22Rv1 (cell line): ENCODE measurements around the gene GAPVD1.

Experiments
- H3K27ac ChIP-seq: fragments of 450-650 bp; 2 replicates; pipeline ENCODE4 v1.5.1; 2017
- CTCF ChIP-seq: fragments of 450-650 bp; IDR thresholded peaks from 2 replicates; pipeline ENCODE4 v1.5.1; 2017; ENCODE audit warnings: mild to moderate bottlenecking
- ZFX ChIP-seq: fragments of 450-650 bp; IDR thresholded peaks from 2 replicates; pipeline ENCODE4 v1.6.1; 2017; ENCODE audit warnings: antibody characterized with exemption, borderline replicate concordance

GAPVD1 gene

DNA sequence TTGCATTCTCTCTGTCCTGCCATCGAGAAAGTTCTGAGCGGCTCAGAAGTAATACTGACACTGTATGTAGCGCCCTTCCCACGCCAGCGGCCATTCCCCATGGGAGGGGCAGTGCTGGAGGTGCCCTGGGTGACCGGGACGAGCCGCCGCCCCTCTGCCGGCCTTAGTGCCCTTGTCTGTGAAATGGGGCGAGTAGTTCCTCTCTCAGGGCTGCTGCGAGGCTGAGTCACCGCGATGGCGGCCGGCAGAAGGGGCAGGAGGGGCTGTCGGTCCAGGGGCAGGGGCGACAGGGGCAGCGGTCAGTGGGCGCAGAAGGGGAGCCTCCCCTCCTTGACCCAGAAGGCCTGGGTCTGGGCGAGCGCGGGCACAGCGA is 148.9 kb downstream of the GAPVD1 start:
- no peak for TF ChIP-seq CTCF
- TF ChIP-seq ZFX, result no peak
- peak overlapping the region; percentile 87 for H3K27ac ChIP-seq

GRCh38 chr9:125411171-125411756 is 149.6 kb downstream of the GAPVD1 start:
- H3K27ac ChIP-seq, result peak overlapping the region; percentile 87
- TF ChIP-seq CTCF, result no peak
- TF ChIP-seq ZFX, result no peak

DNA sequence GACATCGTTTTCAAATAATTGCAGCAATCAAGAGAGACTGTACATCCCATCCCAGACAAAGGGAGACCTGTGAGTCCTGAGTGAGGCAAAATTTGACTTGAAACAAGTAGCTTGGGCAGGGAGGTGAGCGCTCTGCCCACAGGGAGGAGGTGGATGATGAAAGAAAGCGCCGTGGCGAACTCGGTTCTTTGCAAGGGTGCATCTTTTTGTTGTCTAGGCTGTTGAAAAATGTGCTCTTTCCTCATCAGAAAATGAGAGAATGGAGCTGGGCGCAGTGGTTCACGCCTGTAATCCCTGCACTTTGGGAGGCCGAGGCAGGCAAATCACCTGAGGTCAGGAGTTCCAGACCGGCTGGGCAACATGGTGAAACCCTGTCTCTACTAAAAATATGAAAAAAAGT is 150.5 kb downstream of the GAPVD1 start:
- no peak for TF ChIP-seq CTCF
- TF ChIP-seq ZFX, result no peak
- H3K27ac ChIP-seq, result no peak overlapping the region

DNA sequence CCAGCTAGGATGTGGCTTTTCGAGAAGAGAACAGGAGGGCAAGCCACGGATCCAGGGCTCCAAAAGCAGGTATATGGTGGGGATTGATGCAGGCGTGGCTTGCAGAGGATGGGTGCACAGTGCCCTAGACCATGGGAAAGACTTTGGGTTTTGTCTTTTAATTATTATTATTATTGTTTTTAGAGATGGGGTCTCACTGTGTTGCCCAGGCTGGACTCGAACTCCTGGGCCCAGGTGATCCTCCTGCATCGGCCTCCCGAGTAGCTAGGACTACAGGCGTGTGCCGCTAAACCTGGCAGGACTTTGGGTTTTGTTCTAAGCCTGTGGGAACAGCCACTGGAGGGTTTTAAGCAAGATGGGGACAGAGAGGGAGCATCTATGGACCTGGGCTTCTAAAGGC is 152.0 kb downstream of the GAPVD1 start:
- no peak for TF ChIP-seq CTCF
- no peak for TF ChIP-seq ZFX
- H3K27ac ChIP-seq, result no peak overlapping the region

GRCh38 chr9:125415583-125416460 is 154.2 kb downstream of the GAPVD1 start:
- H3K27ac ChIP-seq, result no peak overlapping the region
- no peak for TF ChIP-seq ZFX
- no peak for TF ChIP-seq CTCF

GRCh38 chr9:125416517-125416916 is 154.9 kb downstream of the GAPVD1 start:
- no peak overlapping the region for H3K27ac ChIP-seq
- TF ChIP-seq CTCF (no peak), ZFX (no peak)
